ENCODE results near the gene NAB1.
"Not testable (repeated sequence)": the region's sequence is repeated elsewhere in the genome, so short reads cannot be mapped to it uniquely, and the experiment has no call there.

The NAB1 gene

GRCh38 chr2:190705280-190705679 is 56.4 kb downstream of the NAB1 start:
- no peak overlapping the region for H3K27ac ChIP-seq
- no peak for DNase-seq (ENCODE audit: low read depth, low spot score)

DNA sequence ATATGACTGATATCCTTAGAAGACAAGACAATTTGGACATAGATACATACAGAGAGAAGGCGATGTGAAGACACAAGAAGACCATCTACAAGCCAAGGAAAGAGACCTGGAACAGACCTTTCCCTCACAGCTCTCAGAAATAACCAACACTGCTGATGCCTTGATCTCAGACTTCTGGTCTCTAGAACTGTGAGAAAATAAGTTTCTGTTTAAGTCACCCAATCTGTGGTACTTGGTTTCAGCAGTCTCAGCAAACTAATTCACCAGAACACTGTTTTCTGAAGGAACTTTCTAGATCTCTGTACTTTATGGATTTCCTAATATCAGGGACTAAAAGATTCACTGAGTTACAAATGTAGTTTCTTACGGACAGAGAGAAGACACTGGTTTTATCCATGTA is 58.8 kb downstream of the NAB1 start:
- no peak for DNase-seq (ENCODE audit: low read depth, low spot score)
- H3K27ac ChIP-seq = no peak overlapping the region

DNA sequence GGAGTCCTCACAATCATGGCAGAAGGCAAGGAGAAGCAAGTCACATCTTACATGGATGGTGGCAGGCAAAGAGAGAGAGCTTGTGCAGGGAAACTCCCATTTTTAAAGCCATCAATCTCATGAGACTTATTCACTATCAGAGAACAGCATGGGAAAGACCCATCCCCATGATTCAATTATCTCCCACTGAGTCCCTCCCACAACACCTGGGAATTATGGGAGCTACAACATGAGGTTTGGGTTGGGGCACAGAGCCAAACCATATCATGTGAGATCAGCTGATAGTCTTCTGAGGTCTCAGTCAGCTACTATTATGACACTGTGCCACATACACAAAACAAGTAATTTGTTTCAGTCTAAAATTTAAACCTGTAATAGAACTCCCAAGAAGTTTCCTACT is 59.8 kb downstream of the NAB1 start:
- DNase-seq (ENCODE audit: low read depth, low spot score); H3K27ac ChIP-seq: not testable (repeated sequence)

GRCh38 chr2:190711069-190711468 is 62.2 kb downstream of the NAB1 start:
- DNase-seq (ENCODE audit: low read depth, low spot score) = no peak

GRCh38 chr2:190713471-190713870 is 64.6 kb downstream of the NAB1 start:
- no peak for DNase-seq (ENCODE audit: low read depth, low spot score)
- no peak overlapping the region for H3K27ac ChIP-seq

More at GRCh38 chr2:190711069-190711468, 62.2 kb downstream of the NAB1 start:
- no peak overlapping the region for H3K27ac ChIP-seq

GRCh38 chr2:190714958-190715357 is 66.1 kb downstream of the NAB1 start:
- DNase-seq (ENCODE audit: low read depth, low spot score) = no peak
- H3K27ac ChIP-seq = no peak overlapping the region

- H3K27ac ChIP-seq = no peak overlapping the region
- DNase-seq (ENCODE audit: low read depth, low spot score) = no peak
These were observed 67.4 kb downstream of the NAB1 start for GRCh38 chr2:190716176-190716807.

DNA sequence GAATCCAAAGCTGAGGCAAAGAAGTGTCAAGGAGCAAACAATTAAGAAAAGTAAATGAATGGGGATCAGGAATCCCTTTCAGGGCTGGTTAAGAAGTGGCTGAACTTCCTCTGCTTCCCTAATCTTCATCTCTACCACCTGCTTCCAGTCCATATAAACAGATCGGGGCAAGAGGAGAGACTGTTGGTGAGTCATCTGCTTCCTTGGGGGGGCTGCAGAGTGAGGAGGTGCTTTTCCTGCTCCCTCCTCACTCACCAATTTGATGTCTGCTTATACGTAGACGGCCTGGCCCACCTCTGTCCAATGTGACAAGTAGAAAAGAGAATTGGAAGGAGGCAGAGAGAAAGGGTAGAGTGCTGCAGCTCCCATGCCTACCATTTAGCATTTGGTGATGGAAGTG is 68.4 kb downstream of the NAB1 start:
- DNase-seq (ENCODE audit: low read depth, low spot score) = no peak
- no peak overlapping the region for H3K27ac ChIP-seq

- no peak for DNase-seq (ENCODE audit: low read depth, low spot score)
- peak overlapping the region; percentile 44 for H3K27ac ChIP-seq
These were observed 69.1 kb downstream of the NAB1 start for GRCh38 chr2:190717764-190718651.

DNA sequence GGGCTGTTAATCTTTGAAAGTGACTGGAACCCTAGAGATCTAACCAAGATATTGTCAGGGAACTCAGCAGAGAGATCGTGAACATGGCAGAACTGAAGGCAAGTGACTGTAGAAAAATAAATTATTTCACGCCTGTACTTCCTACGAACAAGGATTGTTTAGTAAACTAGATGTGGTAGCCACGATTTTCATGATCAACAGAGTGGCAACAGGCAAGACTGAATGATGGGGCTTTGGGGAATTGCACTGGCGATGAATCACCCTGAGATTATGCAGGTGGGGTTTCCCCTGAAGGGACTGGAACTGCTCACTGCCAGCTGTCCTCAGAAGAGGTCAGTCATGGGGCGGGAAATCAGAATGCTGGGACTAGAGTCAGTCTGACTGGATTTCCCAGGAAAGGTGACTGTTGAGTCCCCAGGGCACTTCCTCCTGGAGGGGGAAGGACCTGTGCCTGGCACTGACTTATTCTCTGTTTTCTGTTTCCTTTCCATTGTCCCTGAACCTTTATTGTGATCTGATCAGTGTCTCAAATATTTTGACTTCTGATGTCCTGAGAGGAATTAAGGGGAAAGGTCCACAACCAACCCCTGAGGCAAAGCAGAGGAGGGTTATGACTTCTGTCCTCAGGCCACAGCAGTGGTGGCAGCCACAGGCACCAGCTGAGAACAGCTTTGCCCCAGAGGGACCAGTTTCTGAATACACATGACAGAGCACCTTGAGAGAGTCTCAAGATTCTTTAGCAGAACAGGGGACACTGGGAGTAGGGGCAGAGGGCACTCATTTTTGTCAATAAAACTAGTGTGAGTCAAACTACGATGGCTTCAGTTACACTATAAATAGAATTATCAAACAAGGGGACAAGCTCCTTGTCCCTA is 70.0 kb downstream of the NAB1 start:
- peak overlapping the region; percentile 44 for H3K27ac ChIP-seq
- DNase-seq (ENCODE audit: low read depth, low spot score) = peak; percentile 82

- H3K27ac ChIP-seq = no peak overlapping the region
- DNase-seq (ENCODE audit: low read depth, low spot score) = no peak
These were observed 71.4 kb downstream of the NAB1 start for GRCh38 chr2:190720276-190720675.

DNA sequence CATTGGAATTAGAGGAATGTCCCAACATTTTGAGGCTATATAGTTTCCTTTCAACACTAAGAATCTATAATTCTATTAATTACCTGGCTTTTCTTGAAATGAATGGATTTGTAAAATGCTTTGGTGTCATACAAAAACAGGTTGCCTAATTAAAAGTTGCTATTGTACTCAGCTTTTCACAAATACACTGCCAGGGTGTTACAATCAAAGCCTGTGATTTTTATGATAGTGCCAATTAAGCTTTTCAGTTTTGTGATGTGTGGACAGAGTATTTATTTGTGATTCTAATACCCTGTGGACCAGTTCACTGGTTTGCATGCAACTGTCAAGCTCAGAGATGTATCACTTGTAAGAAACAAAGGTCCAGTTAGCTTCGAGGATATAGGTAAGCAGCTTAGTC is 71.8 kb downstream of the NAB1 start:
- H3K27ac ChIP-seq = no peak overlapping the region
- no peak for DNase-seq (ENCODE audit: low read depth, low spot score)

GRCh38 chr2:190722061-190722759 is 73.3 kb downstream of the NAB1 start:
- DNase-seq (ENCODE audit: low read depth, low spot score) = no peak
- H3K27ac ChIP-seq = peak overlapping the region; percentile 8

DNA sequence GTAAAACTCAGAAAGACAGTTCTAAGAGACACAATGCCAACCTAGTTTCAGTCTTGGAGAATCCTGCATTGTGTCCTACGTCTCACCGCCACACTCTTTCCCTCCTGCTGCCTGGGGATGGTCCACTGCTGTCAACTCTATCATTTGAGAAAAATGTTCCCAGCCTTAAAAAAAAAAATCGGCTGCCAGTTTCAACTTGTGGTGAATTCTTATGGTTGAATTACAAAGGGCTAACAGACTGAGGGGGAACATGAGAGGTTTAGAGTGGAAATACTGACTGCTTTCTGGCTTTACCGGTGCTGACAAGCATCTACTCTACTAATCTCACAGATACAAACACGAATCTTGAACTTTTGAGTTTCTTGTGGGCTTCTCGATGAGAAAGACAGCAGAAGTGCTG is 74.0 kb downstream of the NAB1 start:
- peak overlapping the region; percentile 8 for H3K27ac ChIP-seq

DNA sequence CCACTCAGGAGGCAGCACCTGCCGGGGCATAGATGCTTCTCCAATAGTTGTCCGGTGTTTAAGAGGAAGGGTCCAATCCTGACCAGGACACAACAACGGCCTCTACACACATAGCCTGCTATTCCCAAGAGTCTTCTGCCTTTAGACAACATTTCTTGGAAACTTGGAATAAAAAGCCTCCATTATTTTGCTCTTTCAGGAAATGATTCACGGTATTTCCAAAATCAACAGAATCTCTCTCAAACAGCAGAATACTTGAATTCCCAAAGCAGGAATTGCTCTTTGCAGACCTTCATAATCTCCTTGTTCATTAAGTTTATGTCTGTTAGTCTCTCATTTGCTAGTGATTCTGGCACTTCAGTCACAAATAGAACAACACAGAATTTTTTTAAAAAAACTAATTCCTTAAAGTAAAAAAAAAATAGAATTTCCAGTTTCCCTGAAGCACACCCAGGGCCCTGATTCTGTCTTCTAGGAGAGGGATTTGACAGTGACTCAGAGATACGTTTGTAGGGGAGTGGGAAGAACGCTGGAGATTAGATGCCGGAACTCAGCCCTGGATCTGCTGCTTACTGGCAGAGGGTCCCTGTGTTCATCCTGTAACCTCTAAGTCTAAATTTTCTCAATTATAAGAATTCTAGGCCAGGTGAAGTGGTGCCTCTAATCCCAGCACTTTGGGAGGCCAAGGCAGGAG is 74.7 kb downstream of the NAB1 start:
- no peak overlapping the region for H3K27ac ChIP-seq
- no peak for DNase-seq (ENCODE audit: low read depth, low spot score)

More for the DNA sequence above, 74.0 kb downstream of the NAB1 start:
- DNase-seq (ENCODE audit: low read depth, low spot score) = no peak

DNA sequence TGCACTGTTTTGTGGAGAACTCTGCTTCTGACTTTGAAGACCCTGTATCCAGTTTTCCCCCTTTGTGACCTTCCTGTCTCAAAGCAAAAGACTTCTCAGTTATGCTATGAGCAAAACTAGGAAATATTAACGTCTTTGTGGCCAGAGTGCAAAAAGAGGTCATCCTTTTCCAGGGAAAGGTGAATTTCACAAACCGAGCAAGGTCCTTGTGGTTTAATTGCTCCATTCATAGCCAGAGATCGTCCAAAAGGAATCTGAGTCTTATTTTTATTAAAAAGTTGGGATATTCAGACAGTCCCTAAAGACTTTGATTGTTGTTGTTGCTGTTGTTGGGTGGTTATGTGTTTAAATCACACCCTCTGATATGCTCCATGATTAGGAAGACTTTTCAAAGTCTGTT is 77.4 kb downstream of the NAB1 start:
- H3K27ac ChIP-seq = no peak overlapping the region
- DNase-seq (ENCODE audit: low read depth, low spot score) = no peak

DNA sequence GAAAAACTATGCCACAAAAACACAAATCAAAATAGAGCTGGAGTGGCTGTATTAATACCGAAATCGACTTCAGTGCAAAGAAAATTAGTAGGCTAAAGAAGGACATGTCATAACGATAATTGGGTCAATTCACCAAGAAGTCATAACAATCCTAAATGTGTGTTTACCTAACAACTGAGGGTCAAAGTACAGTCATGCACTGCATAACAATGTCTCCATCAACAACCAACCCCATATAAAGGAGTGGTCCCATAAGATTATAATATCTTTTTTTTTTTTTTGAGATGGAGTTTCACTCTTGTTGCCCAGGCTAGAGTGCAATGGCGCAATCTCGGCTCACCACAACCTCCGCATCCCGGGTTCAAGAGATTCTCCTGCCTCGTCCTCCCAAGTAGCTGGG is 87.5 kb downstream of the NAB1 start:
- no peak for DNase-seq (ENCODE audit: low read depth, low spot score)
- no peak overlapping the region for H3K27ac ChIP-seq

DNA sequence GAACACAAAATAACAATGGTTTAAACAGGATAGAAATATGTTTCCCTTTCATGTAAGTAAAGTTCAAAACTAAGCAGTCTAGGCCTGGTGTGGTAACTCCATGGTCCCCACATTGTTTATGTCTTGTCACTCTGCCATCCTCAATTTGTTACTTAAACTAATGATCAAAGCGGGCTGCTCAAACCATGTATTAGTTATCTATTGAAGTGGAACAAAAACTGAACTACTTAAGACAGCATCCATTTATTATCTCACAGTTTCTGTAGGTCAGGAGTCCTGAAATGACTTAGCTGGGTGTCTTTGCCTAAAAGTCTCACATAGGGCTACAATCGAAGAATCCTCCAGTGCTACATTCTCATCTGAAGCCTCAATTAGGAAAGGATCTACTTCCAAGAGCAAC is 91.6 kb downstream of the NAB1 start:
- DNase-seq (ENCODE audit: low read depth, low spot score) = no peak
- H3K27ac ChIP-seq = no peak overlapping the region

Data from epithelial cell of prostate (primary cell).